ENCODE measurements around the gene AGPAT1.

- TF ChIP-seq, protein P1, sequence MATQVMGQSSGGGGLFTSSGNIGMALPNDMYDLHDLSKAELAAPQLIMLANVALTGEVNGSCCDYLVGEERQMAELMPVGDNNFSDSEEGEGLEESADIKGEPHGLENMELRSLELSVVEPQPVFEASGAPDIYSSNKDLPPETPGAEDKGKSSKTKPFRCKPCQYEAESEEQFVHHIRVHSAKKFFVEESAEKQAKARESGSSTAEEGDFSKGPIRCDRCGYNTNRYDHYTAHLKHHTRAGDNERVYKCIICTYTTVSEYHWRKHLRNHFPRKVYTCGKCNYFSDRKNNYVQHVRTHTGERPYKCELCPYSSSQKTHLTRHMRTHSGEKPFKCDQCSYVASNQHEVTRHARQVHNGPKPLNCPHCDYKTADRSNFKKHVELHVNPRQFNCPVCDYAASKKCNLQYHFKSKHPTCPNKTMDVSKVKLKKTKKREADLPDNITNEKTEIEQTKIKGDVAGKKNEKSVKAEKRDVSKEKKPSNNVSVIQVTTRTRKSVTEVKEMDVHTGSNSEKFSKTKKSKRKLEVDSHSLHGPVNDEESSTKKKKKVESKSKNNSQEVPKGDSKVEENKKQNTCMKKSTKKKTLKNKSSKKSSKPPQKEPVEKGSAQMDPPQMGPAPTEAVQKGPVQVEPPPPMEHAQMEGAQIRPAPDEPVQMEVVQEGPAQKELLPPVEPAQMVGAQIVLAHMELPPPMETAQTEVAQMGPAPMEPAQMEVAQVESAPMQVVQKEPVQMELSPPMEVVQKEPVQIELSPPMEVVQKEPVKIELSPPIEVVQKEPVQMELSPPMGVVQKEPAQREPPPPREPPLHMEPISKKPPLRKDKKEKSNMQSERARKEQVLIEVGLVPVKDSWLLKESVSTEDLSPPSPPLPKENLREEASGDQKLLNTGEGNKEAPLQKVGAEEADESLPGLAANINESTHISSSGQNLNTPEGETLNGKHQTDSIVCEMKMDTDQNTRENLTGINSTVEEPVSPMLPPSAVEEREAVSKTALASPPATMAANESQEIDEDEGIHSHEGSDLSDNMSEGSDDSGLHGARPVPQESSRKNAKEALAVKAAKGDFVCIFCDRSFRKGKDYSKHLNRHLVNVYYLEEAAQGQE (IDR thresholded peaks at IDR 0.05; ENCODE audit: insufficient read depth in 1 of 2, low read depth in 2 of 2, low read length in 2 of 2): no peak
- TF ChIP-seq TAF1 (IDR thresholded peaks at IDR 0.05; ENCODE audit: borderline replicate concordance, insufficient read depth, low read length) (no peak), POLR2AphosphoS5 (IDR thresholded peaks at IDR 0.05; ENCODE audit: low read depth, low read length) (no peak), SIN3A (IDR thresholded peaks at IDR 0.05; ENCODE audit: borderline replicate concordance, insufficient read depth, low read length) (no peak), FOXP2 (optimal IDR thresholded peaks at IDR 0.05; ENCODE audit: borderline replicate concordance, extremely low read depth, extremely low read length, insufficient read depth) (no peak)
These were observed 55.3 kb downstream of the AGPAT1 start for GRCh38 chr6:32120573-32121059.
